HG02759 (cell line): Measurements from ENCODE around the gene ABCD3.

Experiments
- ATAC-seq: cut with Tn5 transposase; IDR thresholded peaks from one replicate; pipeline ENCODE4 v1.9.1; 2021; ENCODE audit warnings: mild to moderate bottlenecking, moderate library complexity; ENCODE audit not compliant: unreplicated experiment

ABCD3 gene

DNA sequence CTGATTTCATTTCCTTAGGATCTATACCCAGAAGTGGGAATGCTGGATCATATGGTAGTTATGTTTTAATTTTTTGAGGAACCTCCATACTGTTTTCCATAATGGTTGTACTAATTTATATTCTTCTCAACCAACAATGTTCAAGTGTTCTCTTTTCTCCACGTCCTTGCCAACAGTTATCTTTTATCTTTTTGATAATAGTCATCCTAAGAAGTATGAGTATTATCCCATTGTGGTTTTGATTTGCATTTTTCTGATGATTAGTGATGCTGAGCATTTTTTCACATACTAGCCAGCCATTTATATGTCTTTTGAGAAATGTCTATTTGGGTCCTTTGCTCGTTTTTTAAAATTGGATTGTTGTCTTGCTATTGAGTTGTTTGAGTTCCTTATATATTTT, 38.5 kb downstream of the ABCD3 start:
- no peak for ATAC-seq

DNA sequence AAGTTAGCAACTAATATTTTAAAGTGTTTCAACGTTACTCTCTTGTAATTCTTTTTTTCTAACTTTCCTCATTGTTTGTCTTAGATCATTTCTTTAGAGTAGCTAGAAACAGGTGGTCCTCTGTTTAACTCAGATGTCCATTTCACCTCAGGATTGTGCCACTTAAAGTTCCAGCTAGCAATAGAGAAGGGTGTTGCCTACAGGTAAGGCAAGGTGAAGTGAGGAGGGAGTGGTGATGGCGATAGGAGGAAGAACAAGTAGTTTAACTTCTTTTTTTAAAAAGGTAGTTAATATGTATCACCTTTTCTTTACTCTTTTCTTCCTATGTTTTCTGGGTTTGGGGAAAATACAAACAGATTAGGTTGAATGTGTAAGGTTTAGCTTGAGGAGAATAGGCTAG, 44.4 kb downstream of the ABCD3 start:
- no peak for ATAC-seq

DNA sequence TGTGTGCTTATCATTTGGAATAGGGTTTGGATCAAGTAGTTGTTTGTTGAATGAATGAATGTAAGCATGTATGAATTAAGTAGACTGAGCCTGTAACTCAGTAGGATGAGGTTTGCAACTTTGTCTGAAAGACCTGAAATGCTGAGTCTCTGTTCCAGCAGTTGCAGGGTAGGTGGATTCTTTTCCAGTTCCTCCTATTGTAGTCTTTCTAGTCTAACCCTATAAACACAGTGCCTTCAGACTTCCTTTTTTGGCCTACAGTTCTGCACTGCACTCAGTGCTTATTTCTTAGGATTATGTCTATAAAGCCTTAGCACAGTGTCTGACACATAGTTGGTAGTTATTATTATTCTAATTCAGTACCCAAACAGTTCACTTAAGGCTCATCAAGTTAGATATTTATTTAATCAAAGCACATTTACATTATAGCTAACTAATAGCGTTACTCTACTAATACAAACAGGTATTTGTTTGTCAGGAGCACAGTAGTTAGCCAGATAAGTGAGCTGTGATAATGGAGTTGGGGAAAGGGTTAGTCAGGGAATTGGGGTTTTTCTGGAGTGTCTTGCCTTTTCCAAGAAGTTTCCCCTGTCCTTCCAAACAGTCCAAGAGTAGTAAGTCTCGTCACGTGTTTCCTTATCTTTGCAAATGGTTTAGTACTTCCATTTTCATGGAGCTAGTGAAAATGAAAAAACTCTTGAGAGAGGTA, 45.0 kb downstream of the ABCD3 start:
- ATAC-seq = no peak

DNA sequence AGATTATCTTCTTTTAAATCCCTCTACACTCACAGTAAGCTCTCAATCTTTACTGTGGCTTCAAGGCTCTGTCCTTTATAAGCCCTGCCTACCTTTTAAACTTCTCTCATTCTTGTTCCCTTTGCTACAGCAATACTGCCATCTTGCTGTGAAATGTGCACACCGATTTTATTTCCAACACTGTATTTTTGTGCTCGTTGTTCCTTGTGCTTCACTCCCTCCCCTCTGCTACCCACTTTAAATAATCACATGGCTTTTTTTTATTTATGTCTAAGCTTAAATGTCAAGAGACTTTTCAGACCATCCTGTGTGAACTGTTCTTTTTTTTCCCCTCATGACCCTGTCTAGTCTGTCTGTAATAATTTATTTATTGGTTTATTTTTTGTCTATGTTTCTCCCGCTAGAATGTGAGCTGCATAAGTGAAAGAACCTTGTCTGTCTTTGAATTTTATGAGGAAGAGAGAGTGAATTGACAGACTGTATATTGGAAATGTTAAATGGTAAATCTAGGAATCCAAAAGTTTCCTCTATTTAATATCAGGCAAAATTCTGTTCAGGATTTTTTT, 45.7 kb downstream of the ABCD3 start:
- peak; percentile 50 for ATAC-seq

DNA sequence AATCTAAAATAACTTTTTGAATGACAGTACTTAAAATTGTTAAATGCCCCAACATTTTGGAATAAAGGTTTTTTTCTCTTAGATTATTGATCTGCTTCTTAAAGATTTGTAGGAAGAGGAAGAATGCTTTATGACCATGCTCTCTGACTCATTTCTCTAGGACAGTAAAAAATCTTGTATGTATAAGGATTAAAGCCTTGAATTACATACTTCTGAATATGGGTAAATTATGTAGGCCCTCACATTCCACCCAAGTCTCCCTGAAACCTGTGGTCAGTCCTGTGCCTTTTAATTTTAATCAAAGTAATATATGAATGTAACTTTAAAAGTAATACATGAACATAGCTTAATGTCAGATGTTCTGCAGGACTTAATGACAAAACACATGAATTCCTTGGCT, 50.5 kb downstream of the ABCD3 start:
- ATAC-seq = no peak

DNA sequence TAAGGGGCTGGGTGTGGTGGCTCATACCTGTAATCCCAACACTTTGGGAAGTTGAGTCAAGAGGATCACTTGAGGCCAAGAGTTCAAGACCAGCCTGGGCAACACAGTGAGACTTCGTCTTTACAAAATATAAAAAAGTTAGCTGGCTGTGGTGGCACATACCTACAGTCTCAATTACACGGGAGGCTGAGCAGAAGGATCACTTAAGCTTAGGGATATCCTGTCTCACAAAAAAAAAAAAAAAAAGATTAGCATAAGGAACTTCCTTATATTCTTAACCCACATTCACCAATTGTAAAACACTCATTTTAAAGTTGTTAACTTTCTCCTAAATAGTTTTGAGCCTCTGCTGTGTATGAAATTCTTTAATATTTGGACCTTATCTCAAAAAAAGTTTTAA, 53.1 kb downstream of the ABCD3 start:
- no peak for ATAC-seq

DNA sequence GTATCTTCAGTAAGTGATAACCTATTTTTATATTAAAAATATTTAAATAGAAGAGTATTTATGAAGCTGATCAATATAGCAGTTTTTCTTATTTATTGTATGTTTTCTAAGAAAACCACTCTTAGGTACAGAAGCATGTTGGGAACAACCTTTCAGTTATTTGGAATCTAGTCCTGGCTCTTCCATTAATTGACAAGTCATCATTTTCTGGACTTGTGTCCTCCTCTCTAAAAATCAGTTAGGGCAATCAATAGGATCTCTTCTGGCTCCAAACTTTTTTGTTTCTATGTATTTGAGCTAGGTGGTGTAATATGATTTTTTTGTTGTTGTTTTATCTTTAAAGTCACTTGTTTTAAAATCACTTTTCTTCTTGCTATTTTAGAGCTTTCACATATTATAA, 57.0 kb downstream of the ABCD3 start:
- ATAC-seq = no peak

DNA sequence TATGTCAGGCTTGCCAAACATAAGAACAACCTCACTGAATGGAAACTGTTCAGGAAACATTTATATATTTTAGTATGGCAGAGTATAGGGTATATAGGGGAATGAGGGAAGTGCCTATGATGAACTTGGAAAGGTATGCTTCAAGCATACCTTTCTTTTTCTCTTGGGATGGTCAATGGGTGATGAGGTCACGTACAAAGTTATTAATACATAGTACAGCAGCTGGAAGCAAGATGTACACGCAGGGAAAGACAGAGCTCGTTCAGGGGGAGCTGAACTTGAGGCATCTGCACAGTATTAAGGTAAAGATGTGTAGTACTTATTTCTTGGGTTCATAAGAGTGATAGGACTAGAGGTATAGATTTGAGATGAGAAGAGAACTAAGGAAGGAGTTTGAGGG, 61.5 kb downstream of the ABCD3 start:
- no peak for ATAC-seq

DNA sequence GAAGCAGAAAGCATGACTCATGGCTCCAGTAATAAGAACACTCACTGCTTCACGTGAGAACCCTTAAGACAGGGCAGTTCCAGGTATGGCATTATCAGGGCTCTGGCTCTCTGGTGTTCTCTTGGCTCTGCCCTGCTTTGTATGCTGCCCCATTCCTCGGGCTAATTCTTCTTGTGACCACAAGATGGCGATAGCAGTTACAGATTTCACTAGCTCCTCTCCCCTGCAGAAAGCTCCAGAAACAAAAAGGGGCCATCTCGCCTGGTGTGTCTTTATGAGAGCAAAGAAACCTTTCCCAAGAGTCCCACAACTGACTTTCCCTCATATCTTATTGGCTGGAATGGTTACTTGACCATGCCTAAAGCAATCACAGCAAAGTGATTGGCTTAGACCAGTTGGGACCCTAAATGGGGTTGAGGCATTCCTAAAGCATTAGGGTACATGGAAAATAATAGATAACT, 63.3 kb downstream of the ABCD3 start:
- peak; percentile 94 for ATAC-seq

DNA sequence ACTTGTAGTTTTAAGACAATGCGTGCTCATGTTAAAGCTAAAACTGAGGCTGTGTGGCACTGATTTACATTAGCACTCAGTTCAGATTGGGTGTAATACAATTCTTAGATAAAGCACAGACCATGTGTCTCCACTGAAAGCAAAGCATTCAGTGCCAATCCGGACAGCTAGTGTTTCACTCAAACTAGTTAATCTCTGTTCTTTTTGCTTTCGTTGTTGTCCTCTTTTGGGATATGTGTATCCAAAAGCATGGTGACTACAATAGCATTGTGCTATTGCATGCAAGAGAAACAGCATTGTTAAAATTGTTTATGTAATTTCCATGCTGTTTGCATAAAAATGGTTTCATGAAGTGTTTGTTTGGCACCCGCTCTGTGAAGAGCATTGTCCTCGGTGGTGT, 68.8 kb downstream of the ABCD3 start:
- ATAC-seq = no peak

DNA sequence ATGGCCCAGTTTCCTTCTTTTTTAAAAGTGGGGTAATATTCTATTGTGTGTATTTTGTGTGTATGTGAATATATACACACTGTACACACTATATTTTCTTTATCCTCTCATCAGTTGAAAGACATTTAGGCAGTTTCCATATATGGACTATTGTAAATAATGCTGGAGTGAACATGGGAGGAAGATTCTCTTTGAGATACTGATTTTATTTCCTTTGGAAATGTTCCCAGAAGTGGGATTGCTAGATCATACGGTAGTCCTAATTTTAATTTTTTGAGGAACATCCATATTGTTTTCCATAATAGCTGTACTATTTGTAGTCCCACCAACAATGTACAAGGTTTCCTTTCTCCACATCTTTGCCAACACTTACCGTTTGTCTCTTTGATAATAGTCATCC, 72.4 kb downstream of the ABCD3 start:
- ATAC-seq = no peak

DNA sequence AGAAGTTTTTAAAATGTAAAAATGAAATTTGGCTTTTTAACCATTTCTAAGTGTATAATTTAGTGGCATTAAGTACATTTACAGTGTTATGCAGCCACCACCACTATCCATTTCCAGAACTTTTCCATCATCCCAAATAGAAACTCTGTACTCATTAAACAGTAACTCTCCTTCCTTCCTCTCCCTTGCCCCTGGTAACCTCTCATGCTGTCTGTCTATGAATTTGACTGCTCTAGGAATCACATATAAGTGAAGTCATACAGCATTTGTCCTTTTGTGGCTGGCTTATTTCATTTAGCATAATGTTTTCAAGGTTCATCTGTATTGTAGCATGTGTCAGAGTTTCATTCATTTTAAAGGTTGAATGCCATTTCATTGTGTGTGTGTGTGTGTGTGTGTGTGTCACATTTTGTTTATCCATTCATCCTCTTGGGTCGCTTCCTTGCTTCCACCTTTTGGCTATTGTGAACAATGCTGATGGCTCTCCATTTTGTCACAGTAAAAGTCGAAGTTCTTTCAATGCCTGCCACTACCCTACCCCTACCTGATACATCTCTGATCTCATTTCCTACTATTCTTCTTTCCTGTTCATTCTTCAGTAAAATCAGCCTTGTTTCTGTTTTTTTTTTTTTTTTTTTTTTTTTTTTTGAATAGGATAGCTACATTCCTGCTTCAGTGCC, 78.0 kb downstream of the ABCD3 start:
- ATAC-seq = no peak

DNA sequence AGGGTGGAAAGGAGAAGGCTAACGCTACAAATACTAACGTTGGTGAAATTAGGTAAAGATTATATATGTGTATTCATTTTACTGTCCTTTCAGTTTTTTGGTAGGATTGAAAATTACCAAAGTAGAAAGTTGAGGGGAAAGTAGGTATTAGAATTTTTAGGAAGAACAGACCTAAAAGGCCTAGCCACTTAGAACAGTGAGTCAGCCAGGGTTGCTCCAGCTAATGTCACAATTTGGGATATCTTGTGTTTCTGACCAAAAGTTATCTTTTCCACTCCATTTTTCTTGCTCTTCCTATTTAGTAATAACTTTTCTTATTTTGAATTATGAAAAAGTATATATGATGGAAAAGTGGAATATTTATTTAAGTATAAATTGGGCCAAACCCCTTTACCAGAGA, 83.2 kb downstream of the ABCD3 start:
- no peak for ATAC-seq

DNA sequence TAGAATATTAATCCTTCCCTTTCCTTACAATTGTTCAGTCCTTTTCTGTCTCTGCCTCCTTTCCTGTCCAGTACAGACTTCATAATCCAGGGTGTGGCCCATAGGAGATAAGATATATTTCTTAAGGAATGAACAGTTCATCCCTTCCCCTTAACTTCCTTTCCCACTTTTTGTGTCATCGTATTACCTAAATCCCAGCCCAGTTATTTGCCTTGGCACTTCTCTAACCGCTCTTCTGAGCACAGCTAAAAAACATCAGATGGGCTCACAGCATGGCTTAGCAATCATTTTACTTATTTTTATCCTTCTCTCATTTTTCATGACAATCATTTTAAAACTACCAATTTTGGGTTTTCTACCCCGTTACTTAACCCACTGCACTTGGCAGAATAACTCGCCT, 83.7 kb downstream of the ABCD3 start:
- ATAC-seq = no peak

DNA sequence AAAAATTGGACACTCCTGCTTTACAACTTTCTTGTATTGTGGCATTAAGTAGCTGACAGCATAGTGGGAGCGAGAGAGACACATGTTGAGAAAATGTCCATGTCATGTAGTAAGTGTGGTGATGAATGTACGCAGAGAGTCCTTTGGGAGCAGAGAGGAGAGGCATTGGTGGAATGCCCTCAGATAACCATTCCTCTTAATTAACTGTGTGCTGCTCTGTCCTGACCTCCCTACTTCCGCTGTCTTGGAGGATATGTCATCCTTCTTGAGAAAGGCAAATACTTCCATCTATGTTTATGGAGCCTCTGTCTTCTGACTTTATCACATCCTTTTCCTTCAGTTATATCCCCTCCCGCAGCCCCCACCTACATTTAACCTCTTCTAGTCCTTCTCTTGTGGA, 85.0 kb downstream of the ABCD3 start:
- no peak for ATAC-seq

DNA sequence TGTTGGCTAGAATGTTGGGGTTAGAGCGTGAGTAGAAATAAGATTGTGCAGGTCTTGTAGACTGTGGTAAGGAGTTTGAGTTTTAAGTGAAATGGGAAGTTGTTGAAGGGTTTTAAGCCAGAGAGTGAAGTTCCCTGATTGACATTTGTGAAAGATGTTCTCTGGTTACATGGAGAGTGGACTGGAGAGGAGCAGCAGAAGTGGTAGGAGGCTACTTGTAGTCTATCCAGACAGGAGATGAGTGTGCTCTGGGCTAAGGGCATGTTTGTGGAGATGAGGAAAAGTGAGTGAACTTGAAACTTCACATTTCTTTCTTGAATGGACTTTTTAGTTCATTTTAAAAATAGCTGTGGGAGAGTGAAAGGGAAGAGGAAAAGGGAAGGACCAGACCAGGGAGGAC, 86.4 kb downstream of the ABCD3 start:
- no peak for ATAC-seq

DNA sequence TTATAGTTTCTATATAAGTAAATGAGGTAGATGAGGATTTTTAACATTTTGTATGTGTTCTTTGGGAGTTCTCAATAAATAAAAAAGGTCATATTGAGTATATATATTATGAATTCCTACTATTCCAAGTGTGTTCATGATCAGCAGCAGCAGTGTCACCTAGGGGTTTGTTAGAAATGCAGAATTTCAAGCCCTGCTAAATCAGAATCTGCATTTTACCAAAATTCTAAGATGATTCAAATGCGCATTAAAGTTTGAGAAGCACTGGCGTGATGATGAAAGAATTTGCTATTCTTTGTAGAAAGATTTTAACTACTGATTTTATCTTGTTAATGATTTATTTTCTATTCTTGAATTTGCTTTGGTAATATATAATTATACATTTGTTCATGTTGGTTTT, 94.6 kb downstream of the ABCD3 start:
- no peak for ATAC-seq

DNA sequence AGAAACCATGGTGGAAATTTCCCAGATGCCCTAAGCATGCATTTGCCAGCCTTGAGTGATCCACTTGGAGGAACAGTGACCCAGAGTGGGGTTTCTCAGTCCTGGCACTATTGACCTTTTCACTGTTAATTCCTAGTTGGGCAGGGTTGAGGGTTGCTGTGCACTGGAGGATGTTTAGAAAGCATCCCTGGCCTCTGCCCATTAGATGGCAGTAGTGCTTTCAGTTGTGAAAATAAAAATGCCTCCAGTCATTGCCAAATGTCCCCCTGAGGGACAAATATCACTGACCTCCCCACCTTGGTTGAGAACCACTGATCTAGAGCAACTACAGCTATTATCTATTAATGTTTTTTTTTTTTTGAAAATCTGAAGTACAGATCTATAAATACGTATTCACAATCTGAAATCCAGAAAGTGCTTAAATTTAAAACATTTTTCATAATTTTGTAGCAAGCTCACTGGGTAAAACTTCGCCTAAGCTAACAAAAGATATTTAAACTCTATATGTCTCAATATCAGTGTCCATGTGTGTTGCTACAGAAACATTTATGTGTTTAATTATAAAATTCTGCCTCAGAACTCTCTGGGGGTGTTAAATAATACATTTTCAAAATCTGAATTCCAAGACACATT, 96.0 kb downstream of the ABCD3 start:
- ATAC-seq = no peak

DNA sequence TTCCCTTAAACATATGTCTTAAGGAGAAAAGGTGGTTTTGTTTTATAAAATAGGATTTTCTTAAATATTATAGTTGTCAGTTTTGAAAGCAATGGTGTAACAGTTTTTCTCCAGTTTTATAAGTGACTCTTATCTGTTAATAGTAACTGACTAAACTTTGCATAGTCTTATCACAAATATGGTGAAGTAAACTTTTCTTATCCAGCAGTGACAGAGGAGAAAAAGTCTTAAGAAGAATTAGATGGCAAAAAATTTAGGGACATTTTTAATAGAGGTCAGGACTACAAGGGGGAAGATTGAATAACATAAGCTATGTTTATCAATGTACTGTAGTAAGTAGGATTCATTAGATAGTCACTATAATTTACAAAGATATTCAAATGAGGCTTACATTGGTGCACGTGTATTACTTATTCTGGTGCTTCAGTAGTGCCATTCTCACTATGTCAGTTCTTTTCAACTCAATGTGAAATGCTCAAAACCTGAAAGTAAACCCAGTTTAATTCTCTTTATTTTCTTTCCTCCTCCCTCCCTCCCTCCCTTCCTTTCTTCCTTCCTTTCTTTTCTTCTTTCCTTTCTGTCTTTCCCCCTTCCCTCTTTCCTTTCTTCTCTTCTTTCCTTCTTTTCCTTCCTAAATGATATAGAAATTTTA, 97.2 kb downstream of the ABCD3 start:
- ATAC-seq = no peak

DNA sequence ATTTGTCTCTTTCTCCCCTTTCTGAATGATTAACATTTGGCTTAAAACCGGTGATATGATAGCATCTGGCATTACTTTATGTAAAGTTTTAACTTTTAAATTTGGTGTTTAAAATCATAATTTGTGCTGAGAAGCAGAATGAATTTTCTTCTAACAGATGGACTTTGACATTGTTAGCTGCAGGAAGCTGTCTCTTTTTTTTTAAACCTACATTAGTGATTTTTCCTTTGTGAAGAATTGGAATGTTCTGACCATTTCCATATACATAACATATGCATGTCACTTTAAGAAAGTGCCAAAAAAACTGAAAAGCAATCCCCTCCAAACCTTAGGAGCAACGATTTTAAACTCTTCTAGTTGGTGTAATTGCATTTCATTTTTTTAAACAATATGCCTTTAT, 101.2 kb downstream of the ABCD3 start:
- no peak for ATAC-seq

DNA sequence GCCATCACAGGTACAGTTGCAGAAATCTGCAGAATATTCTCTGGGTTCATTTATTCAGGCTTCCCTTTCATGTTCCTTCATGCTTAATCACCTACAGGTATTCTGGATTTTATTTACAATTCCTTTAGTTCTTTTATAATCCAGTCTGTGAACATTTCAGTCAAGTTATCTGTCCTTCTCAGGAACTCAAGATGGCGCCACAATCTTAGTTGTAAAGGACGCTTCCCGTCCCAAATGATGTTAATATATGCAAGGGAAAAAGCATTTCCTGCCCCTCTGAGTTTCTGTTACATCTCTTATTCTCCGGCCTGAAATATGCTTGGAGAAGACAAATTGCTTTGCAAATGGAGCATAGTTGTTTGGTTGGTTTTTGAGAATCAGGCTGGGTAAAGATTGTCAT, 104.1 kb downstream of the ABCD3 start:
- no peak for ATAC-seq
